Right lobe of liver (tissue), 6 donors: ENCODE data around the gene LAT. TPM values are rescaled to one million over a fixed set of nuclear protein-coding genes. Genes with fewer than 3 reads are reported as not detected.
"Not testable (repeated sequence)": the region's sequence is repeated elsewhere in the genome, so short reads cannot be mapped to it uniquely, and the experiment has no call there.

Experiments used
- ATAC-seq, 4 donors: fragments of 200-7000 bp; cut with Tn5 transposase; one replicate each; pipeline ENCODE4 v1.9.1; 2020; ENCODE audit warnings: mild to moderate bottlenecking in 4 of 4, moderate library complexity in 4 of 4
- DNase-seq, 3 donors: peaks; one replicate each; pipeline ENCODE4 v3.0.0-alpha.2; 2020
- H3K27ac ChIP-seq, 3 donors: fragments of 200-600 bp; one replicate each; pipeline ENCODE4 v1.8.0; 2022
- H3K27me3 ChIP-seq, 2 donors: fragments of 200-600 bp; one replicate each; pipeline ENCODE4 v1.8.0; 2022
- H3K36me3 ChIP-seq, 4 donors: fragments of 200-600 bp; sonication (generic) in 1 of 4; one replicate each; pipeline versions ENCODE4 v1.5.1 to v1.8.0; 2017 to 2022; ENCODE audit warnings: control low read depth in 1 of 4
- H3K4me1 ChIP-seq, 4 donors: fragments of 200-600 bp; sonication (generic) in 1 of 4; one replicate each; pipeline versions ENCODE4 v1.5.1 to v1.8.0; 2017 to 2022; ENCODE audit warnings: control low read depth in 1 of 4
- H3K4me3 ChIP-seq, 3 donors: fragments of 200-600 bp; one replicate each; pipeline ENCODE4 v1.8.0; 2022
- H3K9me3 ChIP-seq, 4 donors: fragments of 200-600 bp; sonication (generic) in 1 of 4; one replicate each; pipeline versions ENCODE4 v1.5.1 to v1.8.0; 2017 to 2022; ENCODE audit warnings: control low read depth in 1 of 4
- CTCF ChIP-seq, 4 donors: fragments of 200-600 bp in 3 of 4; fragments of 450-650 bp in 1 of 4; IDR thresholded peaks; one replicate each; pipeline versions ENCODE4 v1.5.1 to v1.8.0; 2016 to 2022; ENCODE audit warnings: antibody characterized with exemption in 4 of 4, mild to moderate bottlenecking in 2 of 4
- POLR2A ChIP-seq: fragments of 450-650 bp; IDR thresholded peaks from one replicate; pipeline ENCODE4 v1.6.1; 2017; ENCODE audit warnings: antibody characterized with exemption, mild to moderate bottlenecking
- WGBS: methylation state at CpG from one replicate; pipeline ENCODE4 v1.1.6; 2018; ENCODE audit warnings: low coverage, low lambda C conversion rate; ENCODE audit not compliant: insufficient coverage; ENCODE audit errors: missing lambda C conversion rate; 5-methylcytosine and 5-hydroxymethylcytosine counted together
- intact Hi-C, 2 donors: fragments of 100-400 bp; cut with DNase I; formaldehyde crosslinking; loops; one replicate each; pipeline versions ENCODE4 v1.11.2 to v1.14.1; 2022
- total RNA-seq, 6 experiments: library from RNA; depleted of rRNA in 2 of 6; stranded (reverse); fragments of >200 nt in 2 of 6; fragmentation: NEBNext Ultra II Directional in 3 of 6; extraction: Animal tissue kit (Norgen Biotek cat#: 25700) in 3 of 6; gene quantifications; one replicate each; pipeline versions ENCODE4 v1.1.0 to v1.2.4, GENCODE V29; 2016 to 2023
- donor health status: DM: no; HTN: yes; CAD: no.
- donor health status: DM: no; HTN: no; CAD: no.
- donor health status: DM: no; HTN: no; CAD: no.
- donor health status: DM: no; HTN: yes; CAD: no.
- donor health status: DM: no; HTN: yes; CAD: no.

LAT gene
- total RNA-seq, 6 experiments from 2014 or later: 1.8 to 5.2 (median 3.1) TPM

GRCh38 chr16:28937222-28937876 is 47.5 kb upstream of the LAT start:
- TF ChIP-seq POLR2A (no peak), CTCF (IDR thresholded peaks at IDR 0.05) (no peak)
- intact Hi-C loops: loop anchor here in 1 of 2 donors (10.0 kb wide), 1 partner anchor 123 kb away; no protein-coding TSS in a partner anchor
- Histone ChIP-seq H3K9me3 (no peaks in the 10 kb centered on the region), H3K4me1 (no peaks in the 10 kb centered on the region), H3K4me3 (no peak overlapping the region), H3K36me3 (no peaks in the 10 kb centered on the region), H3K27ac (no peak overlapping the region), H3K27me3 (no peaks in the 10 kb centered on the region)
- ATAC-seq: no peak
- DNase-seq: no peak
- 83% methylated on average over 4 of the region's 14 CpGs for WGBS

GRCh38 chr16:28938721-28939120 is 46.1 kb upstream of the LAT start:
- H3K36me3 ChIP-seq: no peaks in the 10 kb centered on the region
- intact Hi-C loops: loop anchor here in 1 of 2 donors (10.0 kb wide), 1 partner anchor 124 kb away; no protein-coding TSS in a partner anchor
- 52% methylated on average over 5 of the region's 7 CpGs for WGBS

GRCh38 chr16:28939825-28940224 is 45.0 kb upstream of the LAT start:
- H3K27me3 ChIP-seq, H3K9me3 ChIP-seq, DNase-seq, H3K4me1 ChIP-seq, H3K4me3 ChIP-seq, H3K27ac ChIP-seq, H3K36me3 ChIP-seq, ATAC-seq: not testable (repeated sequence)
- 86% methylated on average over 6 of the region's 7 CpGs for WGBS
- intact Hi-C loops: loop anchor here in 1 of 2 donors (10.0 kb wide), 1 partner anchor 125 kb away; no protein-coding TSS in a partner anchor

More at GRCh38 chr16:28938721-28939120, 46.1 kb upstream of the LAT start:
- Histone ChIP-seq H3K27ac (no peak overlapping the region), H3K4me3 (no peak overlapping the region), H3K9me3 (no peaks in the 10 kb centered on the region), H3K27me3 (no peaks in the 10 kb centered on the region), H3K4me1 (no peaks in the 10 kb centered on the region)
- DNase-seq (no peak), ATAC-seq (no peak)
- TF ChIP-seq CTCF (IDR thresholded peaks at IDR 0.05) (no peak), POLR2A (no peak)

GRCh38 chr16:28943281-28943680 is 41.6 kb upstream of the LAT start:
- TF ChIP-seq POLR2A (no peak), CTCF (IDR thresholded peaks at IDR 0.05) (no peak)
- Histone ChIP-seq H3K4me1 (peaks cover 0 to 6% (median 2%) of the 10 kb centered on the region in 4 donors), H3K4me3 (no peak overlapping the region), H3K9me3 (no peaks in the 10 kb centered on the region), H3K27ac (no peak overlapping the region), H3K36me3 (no peaks in the 10 kb centered on the region), H3K27me3 (no peaks in the 10 kb centered on the region)
- intact Hi-C loops: no loop called here
- ATAC-seq (no peak), DNase-seq (no peak)

- DNase-seq (no peak), ATAC-seq (no peak)
- H3K9me3 ChIP-seq: no peaks in the 10 kb centered on the region
- intact Hi-C loops: no loop called here
- no peak for TF ChIP-seq POLR2A
- no peak for TF ChIP-seq CTCF (IDR thresholded peaks at IDR 0.05)
- H3K4me1 ChIP-seq: peaks cover 0 to 7% (median 2%) of the 10 kb centered on the region in 4 donors
- H3K27me3 ChIP-seq: no peaks in the 10 kb centered on the region
- H3K27ac ChIP-seq: no peak overlapping the region
- 69% methylated on average over 4 of the region's 4 CpGs for WGBS
- no peaks in the 10 kb centered on the region for H3K36me3 ChIP-seq
- no peak overlapping the region for H3K4me3 ChIP-seq
Observed at GRCh38 chr16:28946681-28947080, 38.2 kb upstream of the LAT start.
